NCI-H2227 treated with DMSO at 0.1 percent for 48 hours (cell line): ENCODE results near the gene FGD3.

Experiments
- DNase-seq: peaks from one replicate; lab custom pipeline; 2025; lab: John Stamatoyannopoulos, UW

Gene FGD3

GRCh38 chr9:93028448-93029006 lies 81.2 kb downstream of the FGD3 start:
- no peak for DNase-seq

DNA sequence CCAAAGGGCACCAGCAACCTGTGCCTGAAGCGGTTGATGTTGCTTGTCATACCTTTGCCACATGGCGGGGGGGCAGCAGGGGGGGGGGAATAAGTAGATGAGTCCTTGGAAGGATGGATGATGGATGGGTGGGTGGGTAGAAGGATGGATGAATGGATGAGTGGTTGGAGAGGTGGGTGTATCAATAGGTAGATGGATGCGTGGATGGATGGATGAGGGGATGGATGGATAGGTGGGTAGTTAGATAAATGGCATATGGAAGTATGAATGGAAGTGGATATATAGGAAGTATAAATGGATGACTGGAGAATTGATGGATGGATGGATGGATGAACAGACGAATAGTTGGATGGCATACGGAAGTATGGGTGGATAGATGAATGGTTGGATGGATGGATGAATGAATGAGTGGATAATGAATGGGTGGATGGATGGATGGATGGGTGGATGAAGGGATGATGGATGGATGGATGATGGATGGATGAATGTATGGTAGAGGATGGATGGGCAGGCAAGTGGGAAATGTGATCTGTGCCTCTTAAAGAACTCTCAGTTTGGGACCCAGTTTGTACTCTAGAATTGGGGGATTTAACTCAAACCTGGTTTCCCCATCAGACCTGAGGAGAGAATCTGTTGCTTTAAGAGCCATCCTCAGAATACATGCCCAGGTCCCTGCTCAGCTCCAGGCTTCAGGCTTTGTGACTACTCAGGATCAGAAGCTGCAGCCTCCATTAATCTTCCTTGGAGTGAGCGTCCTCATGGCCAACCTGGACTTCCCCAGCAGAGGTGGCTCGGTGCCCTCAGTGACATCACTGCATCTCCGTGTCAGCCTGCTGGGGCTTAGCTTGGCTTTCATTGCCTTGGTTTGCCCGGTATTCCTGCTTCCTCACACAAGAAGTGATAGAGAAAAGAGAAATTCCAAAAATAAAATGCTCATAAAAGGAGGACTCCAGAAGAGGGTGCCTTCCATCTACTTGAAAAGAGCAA lies 83.6 kb downstream of the FGD3 start:
- DNase-seq: no peak

DNA sequence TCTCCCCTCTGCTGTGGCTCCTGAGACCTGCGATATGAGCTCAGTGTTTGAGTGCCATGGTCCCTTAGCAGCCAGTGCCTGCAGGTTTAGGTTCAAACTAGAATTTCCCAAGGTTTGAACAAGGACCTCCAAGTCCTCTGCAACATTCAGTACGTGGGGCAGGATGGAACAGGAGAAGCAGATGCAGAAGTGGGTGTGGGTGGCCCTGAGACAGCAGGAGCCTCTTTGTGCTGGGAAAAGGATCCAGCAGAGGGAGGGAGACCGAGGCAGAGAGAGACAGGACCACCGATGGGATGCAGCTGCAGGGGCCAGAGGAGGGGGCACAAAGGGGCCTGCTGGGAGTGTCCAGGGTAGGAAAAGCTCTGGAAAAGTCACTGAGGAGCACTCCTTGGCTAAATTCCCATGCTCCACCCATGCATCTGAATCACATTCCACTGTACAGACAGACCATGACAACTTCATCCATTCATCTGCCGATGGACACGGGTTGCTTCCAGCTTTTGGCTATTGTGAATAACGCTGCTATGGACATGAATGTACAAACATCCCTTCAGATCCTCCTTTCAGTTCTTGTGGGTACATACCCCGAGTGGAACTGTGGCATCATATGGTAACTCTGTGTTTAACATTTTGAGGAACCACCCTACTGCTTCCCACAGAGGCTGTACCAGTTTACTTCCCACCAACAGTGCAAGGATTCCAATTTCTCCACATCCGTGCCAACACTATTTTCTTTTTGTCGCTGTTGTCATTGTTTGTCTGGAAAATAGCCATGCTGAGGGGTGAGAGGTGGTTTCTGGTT lies 84.5 kb downstream of the FGD3 start:
- DNase-seq: no peak

- no peak for DNase-seq
These were observed 85.2 kb downstream of the FGD3 start for GRCh38 chr9:93032545-93032944.

DNA sequence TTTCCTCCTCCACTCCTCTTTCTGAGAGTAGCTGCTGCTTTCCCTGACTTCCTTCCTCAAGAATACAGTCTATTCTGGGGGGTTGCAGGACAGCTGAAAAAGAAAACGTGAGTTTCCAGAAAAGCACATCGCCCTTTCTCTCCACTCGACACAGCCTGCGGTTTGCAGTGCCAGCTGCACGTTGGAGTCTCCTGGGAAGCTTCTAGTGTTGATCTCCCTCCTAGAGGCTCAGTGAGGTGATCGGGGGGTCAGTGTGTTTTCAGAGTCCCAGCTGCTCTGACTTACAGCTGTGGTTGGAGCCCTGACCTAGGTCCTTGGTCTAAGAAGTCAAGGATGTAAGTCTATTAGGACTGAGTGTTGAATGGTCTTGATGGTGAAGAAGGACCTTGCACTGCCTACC lies 86.2 kb downstream of the FGD3 start:
- DNase-seq: no peak

- DNase-seq: no peak
These were observed 87.9 kb downstream of the FGD3 start for GRCh38 chr9:93035106-93035660.

GRCh38 chr9:93035821-93036351 lies 88.6 kb downstream of the FGD3 start:
- DNase-seq: no peak

DNA sequence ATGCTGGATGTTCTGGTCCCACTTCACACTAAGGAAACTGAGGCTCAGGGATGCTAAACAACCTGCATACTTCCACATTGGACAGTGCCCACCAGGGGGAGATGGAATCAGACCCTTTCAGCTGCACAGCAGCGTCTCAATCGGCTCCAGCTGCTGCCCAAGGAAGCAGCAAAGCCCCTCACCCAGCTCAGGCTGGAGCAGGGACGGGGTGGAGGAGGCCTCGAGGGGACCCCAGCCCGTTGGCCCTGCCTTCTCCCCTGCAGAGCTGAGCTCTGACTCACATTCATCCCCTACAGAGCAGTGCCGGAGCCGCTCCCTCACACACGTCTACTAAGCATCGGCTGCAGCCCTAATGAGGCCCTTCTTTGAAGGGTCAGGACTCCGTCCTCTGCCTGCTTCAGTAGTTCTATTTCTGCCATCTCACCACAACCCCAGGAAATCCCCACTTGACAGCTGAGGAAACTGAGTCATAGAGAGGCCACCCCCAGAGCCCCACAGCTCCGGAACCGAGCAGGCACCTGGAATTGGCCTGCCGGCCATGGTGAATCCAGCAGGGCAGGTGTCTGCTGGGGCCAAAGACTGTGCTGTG lies 89.7 kb downstream of the FGD3 start:
- DNase-seq: no peak

DNA sequence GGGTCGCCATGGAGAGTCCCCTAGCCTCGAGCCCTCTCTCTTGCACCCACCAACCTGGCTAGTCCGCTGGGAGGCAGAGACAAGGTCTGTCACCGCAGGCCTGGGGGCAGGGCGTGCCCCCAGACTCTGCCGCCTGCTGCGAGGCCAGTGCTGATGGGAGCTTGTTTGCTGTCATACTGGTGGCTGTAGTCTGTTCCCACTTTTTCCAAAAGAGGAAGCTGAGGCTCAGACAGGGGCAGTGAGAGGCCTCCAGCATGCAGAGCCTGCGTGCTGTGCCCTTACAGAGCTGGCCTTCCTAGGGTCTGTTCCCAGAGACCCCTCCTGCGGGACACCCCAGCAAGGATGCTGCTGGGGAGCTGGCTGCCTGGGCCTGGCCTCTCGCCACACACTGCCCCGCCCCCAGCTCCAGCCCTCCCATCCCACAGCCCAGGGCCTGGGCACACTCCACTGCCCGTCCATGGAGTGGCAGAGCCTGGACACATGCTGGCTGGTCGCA lies 90.2 kb downstream of the FGD3 start:
- no peak for DNase-seq

DNA sequence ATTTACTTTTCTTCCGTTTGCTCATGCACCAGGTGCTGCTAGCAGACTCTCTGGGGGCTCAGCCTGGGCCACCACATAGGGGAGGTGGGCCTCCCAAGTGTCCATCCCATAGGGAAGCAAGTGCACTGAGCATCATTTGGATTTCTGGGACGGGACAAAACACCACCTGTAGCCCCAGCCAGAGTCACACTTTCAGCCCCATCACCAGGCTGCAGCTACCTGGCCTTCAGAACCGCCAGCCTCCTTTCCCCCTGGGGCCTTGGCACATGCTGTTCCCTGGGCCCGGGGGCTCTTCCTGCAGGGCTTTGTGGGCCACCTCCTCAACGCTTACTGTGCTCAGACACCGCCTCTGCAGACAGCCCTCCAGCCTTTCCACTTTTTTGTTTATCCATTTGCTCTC lies 91.6 kb downstream of the FGD3 start:
- DNase-seq: no peak

DNA sequence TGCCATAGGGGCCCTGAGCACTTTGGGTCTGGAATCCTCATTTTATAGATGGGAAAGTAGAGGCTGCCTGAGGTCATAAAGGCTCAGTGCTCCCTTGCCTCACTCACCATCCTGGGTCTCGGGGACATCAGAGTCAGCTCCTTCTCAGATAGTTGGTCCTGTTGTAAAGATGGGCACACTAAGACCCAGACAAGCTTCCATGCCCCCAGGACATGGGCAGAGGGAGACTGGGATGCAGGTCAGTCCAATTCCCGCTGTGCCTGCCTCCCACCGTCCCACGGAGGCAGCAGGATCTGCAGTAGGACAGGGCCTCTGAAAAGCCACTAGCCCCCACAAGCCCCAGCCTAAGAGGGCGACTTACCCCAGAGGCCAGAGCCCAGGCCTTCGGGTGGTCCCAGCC lies 92.1 kb downstream of the FGD3 start:
- DNase-seq: no peak

DNA sequence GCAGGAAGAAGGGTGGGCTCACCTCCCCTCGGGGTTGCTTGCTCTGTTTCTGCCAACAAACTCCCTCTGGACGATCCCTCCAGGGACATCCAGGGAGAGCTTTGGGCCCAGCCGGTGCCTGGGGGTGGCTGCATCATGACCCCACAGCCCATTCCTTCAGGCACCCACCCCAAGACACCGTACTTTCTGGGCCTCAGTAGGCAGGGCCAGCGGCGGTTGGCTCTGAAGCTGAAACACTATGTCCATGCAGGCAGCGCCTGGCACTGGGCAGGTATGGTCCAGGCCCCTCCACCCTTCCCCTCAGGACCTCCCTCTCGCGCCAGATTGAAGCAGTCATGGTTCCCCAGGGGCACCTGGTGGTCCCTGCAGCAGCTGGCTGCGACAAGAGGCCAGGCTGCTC lies 92.7 kb downstream of the FGD3 start:
- DNase-seq: no peak

DNA sequence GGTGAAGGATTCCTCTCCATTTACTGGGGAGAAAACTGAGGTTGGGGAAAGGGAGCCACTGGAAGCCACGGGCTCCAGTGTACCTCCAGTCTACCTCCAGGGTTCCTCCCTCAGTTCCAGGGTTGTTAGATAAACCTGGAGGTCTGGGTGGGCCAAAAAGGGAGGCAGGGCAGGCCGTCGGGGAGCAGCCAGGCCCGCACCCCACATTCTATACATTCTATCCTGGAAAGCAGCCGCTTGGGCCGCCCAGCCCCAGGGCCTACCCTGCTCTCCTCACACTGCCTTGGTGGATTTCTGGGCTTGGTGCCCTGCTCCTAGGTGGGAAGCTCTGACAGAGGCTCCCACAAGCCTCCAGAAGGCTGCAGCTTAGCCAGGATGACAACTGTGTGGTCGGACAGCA lies 93.1 kb downstream of the FGD3 start:
- DNase-seq: no peak

- no peak for DNase-seq
These were observed 93.9 kb downstream of the FGD3 start for GRCh38 chr9:93041108-93041802.

- DNase-seq: no peak
These were observed 95.8 kb downstream of the FGD3 start for GRCh38 chr9:93043122-93043521.

DNA sequence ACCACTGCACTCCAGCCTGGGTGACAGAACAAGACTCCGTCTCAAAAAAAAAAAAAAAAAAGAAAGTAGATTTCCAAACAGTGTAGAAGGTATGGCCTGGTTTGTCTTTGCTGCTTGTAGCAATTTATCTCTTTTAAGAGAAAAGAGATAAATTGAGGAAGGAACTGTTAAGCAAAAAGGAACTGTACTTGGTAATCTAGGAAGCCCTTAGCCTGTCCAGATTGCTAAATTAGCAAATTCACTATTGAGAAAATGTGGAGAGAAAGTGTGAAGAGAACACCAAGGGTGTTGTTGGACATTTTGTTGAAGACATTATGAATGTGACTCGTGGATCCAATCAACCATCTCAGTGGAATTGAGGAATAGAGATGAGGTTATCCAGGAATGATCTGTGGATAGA lies 98.2 kb downstream of the FGD3 start:
- no peak for DNase-seq

- DNase-seq: no peak
These were observed 101.5 kb downstream of the FGD3 start for GRCh38 chr9:93048566-93049448.

GRCh38 chr9:93049491-93049890 lies 102.2 kb downstream of the FGD3 start:
- no peak for DNase-seq

DNA sequence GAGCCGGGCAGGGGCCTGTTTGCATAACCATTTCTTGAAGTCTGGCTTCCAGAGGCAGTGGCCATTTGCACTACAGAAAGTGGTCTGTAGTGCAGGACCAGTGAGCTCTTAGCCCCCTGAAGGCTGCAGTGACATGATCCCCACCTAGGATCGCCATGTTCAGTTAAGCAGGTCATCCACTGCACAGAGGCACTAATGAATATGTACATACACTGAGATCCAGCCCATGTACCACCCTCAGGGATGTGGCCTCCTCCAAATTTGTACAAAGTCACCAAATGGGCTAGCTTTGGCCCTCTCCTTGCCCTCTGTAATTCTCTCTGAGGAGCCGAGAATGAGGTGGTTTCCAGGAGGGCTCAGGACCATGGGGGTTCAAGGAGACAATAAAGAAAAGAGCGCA lies 102.9 kb downstream of the FGD3 start:
- no peak for DNase-seq

DNA sequence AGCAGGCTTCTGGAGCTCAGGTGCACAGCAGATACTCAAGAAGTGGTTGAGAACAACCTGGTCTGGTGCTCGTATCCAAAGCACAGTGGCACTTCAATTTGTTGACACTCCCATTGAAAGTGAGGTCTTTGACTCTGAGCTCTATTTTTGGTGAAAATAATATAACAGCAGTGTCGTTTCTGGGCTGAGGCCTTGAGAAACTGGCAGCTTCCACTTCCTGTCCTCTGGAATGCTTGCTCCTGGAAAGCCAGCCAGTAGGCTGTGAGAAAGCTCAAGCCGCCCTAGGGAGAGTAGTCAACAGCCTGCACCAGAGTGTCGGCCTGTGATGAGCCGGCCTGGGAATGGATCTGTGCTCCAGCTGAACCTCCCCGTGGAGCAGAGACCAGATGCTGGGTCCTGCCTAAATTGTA lies 104.4 kb downstream of the FGD3 start:
- no peak for DNase-seq
